ENCODE results near the gene IQCH. TPM values are rescaled to one million over a fixed set of nuclear protein-coding genes. Genes with fewer than 3 reads are reported as not detected.

Gene IQCH
- total and polyA plus RNA-seq, 2 of the 4 experiments (the other 2 are of a cell fraction): 0.60 to 2.5 TPM

DNA sequence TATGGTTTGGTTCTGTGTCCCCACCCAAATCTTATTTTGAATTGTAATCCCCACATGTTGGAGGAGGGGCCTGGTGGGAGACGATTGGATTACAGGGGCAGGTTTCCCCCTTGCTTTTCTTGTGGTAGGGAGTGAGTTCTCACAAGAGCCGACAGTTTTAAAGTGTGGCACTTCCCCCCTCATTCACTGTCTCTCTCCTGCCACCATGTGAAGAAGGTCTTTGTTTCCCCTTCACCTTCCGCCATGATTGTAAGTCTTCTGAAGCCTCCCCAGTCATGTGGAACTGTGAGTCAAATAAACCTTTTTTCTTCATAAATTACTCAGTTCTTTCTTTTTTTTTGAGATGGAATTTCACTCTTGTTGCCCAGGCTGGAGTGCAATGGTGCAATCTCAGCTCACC is 124.9 kb downstream of the IQCH start:
- H3K9ac ChIP-seq (ENCODE audit: low read depth, low read length): no peak overlapping the region
- H3K4me3 ChIP-seq (ENCODE audit: insufficient read depth, low read depth, low read length): no peak overlapping the region
- H3K4me1 ChIP-seq (ENCODE audit: control insufficient read depth, insufficient read depth, low read length): no peaks in the 10 kb centered on the region
- no peak for DNase-seq
- no peaks in the 10 kb centered on the region for H4K20me1 ChIP-seq (ENCODE audit: insufficient read depth, low read length)
- H3K27ac ChIP-seq (ENCODE audit: insufficient read depth, low read length): no peak overlapping the region
- no peaks in the 10 kb centered on the region for H3K79me1 ChIP-seq (ENCODE audit: low read depth in 1 of 2, low read length in 2 of 2)
- H3K9me3 ChIP-seq (ENCODE audit: control insufficient read depth, insufficient read depth, low read length): no peaks in the 10 kb centered on the region
- H2AK5ac ChIP-seq (ENCODE audit: low read depth, low read length): no peak overlapping the region
- no peak overlapping the region for H2BK5ac ChIP-seq (ENCODE audit: low read depth, low read length, poor library complexity, severe bottlenecking)
- WGBS, 2 experiments (ENCODE audit: extremely low coverage in 2 of 2, insufficient read length in 1 of 2): no CpG with 5 or more reads among the region's 3 CpGs
- no peaks in the 10 kb centered on the region for H3K36me3 ChIP-seq (ENCODE audit: control insufficient read depth, insufficient read depth, low read length)
- ATAC-seq (ENCODE audit: low read depth): no peak
- no peak overlapping the region for H2BK15ac ChIP-seq (ENCODE audit: low read depth, low read length)
- H3K4ac ChIP-seq (ENCODE audit: low read depth, low read length): no peak overlapping the region
- H2AFZ ChIP-seq (replicated peaks; ENCODE audit: low read length, poor library complexity): no peak overlapping the region
- H4K8ac ChIP-seq (ENCODE audit: low read depth in 2 of 2, low read length in 2 of 2): no peak overlapping the region
- intact Hi-C loops (cut with micrococcal nuclease) (no loop called here), in situ Hi-C loops (cut with MboI; ENCODE audit: low sequenced_read_pairs) (no loop called here), dilution Hi-C loops (cut with HindIII; ENCODE audit: low sequenced_read_pairs, unreplicated experiment) (no loop called here)
- no peak overlapping the region for H2BK20ac ChIP-seq (ENCODE audit: low read depth, low read length)
- H3K27me3 ChIP-seq (ENCODE audit: control insufficient read depth, insufficient read depth, low read length): peaks cover 14% of the 10 kb centered on the region
- no peak overlapping the region for H3K56ac ChIP-seq (ENCODE audit: extremely low read depth, insufficient read depth, low read length)
- H3K18ac ChIP-seq (ENCODE audit: low read depth, low read length): no peak overlapping the region
- TF ChIP-seq CHD1 (IDR thresholded peaks at IDR 0.05; ENCODE audit: low read depth, low read length): no peak
- H3K4me2 ChIP-seq (ENCODE audit: low read depth, low read length): no peak overlapping the region
- H3K14ac ChIP-seq (replicated peaks; ENCODE audit: low read depth, low read length): no peak overlapping the region
- no peak overlapping the region for H2BK120ac ChIP-seq (ENCODE audit: low read depth, low read length)
- no peak overlapping the region for H3K23ac ChIP-seq (ENCODE audit: low read depth, low read length)
- ChIA-PET CTCF (no interaction called here), POLR2A (ENCODE audit: unreplicated experiment) (no interaction called here)
- no TSS peak for BruUV-seq (replicated peaks)
- no peak overlapping the region for H4K91ac ChIP-seq (ENCODE audit: insufficient read depth, low read depth, low read length)
- H3K9me1 ChIP-seq (ENCODE audit: insufficient read depth, low read length): no peaks in the 10 kb centered on the region
- no peak overlapping the region for H2AK9ac ChIP-seq (replicated peaks; ENCODE audit: low read depth, low read length, poor library complexity)
- no peak overlapping the region for H4K5ac ChIP-seq (ENCODE audit: low read depth, low read length)
